Neural cell (in vitro differentiated cells): ENCODE measurements around the gene BMPR1A. TPM values are rescaled to one million over a fixed set of nuclear protein-coding genes. Genes with fewer than 3 reads are reported as not detected.

Experiments used
- H2AFZ ChIP-seq: fragments of 200-600, 300-800 bp; sonication (generic), shearing (Covaris generic); 2 replicates; pipeline ENCODE4 v1.6.0; 2014; ENCODE audit warnings: low read depth, mild to moderate bottlenecking, antibody characterized with exemption, low read length, moderate library complexity
- H3F3A ChIP-seq: fragments of 200-600 bp; shearing (Covaris generic); 2 replicates; pipeline ENCODE4 v1.6.1; 2016; ENCODE audit warnings: mild to moderate bottlenecking, moderate library complexity, mixed read lengths, antibody characterized with exemption, low read length; ENCODE audit not compliant: insufficient read depth, poor library complexity, severe bottlenecking
- H3K27ac ChIP-seq: fragments of 200-600, 300-800 bp; sonication (generic), shearing (Covaris generic); 2 replicates; pipeline ENCODE4 v1.5.1; 2014; ENCODE audit warnings: mild to moderate bottlenecking, low read length, moderate library complexity
- H3K27me3 ChIP-seq: fragments of 300-800, 200-600 bp; sonication (generic), shearing (Covaris generic); 2 replicates; pipeline ENCODE4 v1.6.0; 2014; ENCODE audit warnings: mild to moderate bottlenecking, low read depth, low read length, moderate library complexity; ENCODE audit not compliant: insufficient read depth
- H3K36me3 ChIP-seq: fragments of 300-800, 200-600 bp; sonication (generic), shearing (Covaris generic); 2 replicates; pipeline ENCODE4 v1.5.1; 2014; ENCODE audit warnings: mild to moderate bottlenecking, antibody characterized with exemption, low read length, moderate library complexity; ENCODE audit not compliant: insufficient read depth
- H3K4me2 ChIP-seq: fragments of 300-800, 200-600 bp; sonication (generic), shearing (Covaris generic); 2 replicates; pipeline ENCODE4 v1.6.0; 2014; ENCODE audit warnings: mild to moderate bottlenecking, low read length
- H3K4me3 ChIP-seq: fragments of 300-800, 200-600 bp; sonication (generic), shearing (Covaris generic); 2 replicates; pipeline ENCODE4 v1.5.1; 2014; ENCODE audit warnings: mild to moderate bottlenecking, low read length, moderate library complexity
- H3K79me2 ChIP-seq: fragments of 200-600 bp; shearing (Covaris generic); replicated peaks from 2 replicates; pipeline ENCODE4 v1.6.0; 2014; ENCODE audit warnings: mild to moderate bottlenecking, low read length, moderate library complexity; ENCODE audit not compliant: insufficient read depth
- H3K9ac ChIP-seq: fragments of 300-800, 200-600 bp; sonication (generic), shearing (Covaris generic); 2 replicates; pipeline ENCODE4 v1.6.1; 2016; ENCODE audit warnings: mild to moderate bottlenecking, low read length, mixed read lengths
- H3K9me2 ChIP-seq: fragments of 200-600 bp; shearing (Covaris generic); 2 replicates; pipeline ENCODE4 v1.6.1; 2016; ENCODE audit warnings: mild to moderate bottlenecking, low read length, mixed read lengths; ENCODE audit not compliant: insufficient read depth
- H3K9me3 ChIP-seq: fragments of 200-600, 300-800 bp; sonication (generic), shearing (Covaris generic); 2 replicates; pipeline ENCODE4 v1.6.1; 2016; ENCODE audit warnings: mild to moderate bottlenecking, mixed run types, low read length, moderate library complexity, mixed read lengths
- H4K20me1 ChIP-seq: fragments of 200-600 bp; shearing (Covaris generic); 2 replicates; pipeline ENCODE4 v1.6.1; 2016; ENCODE audit warnings: mild to moderate bottlenecking, mixed run types; ENCODE audit not compliant: insufficient read depth
- CTCF ChIP-seq: fragments of 450-650 bp; IDR thresholded peaks from 2 replicates; pipeline ENCODE4 v1.5.1; 2014; ENCODE audit warnings: antibody characterized with exemption, mild to moderate bottlenecking, moderate library complexity; ENCODE audit not compliant: poor library complexity, severe bottlenecking
- EP300 ChIP-seq: fragments of 450-650 bp; conservative IDR thresholded peaks from 2 replicates; pipeline ENCODE4 v1.6.1; 2014; ENCODE audit warnings: antibody characterized with exemption, mild to moderate bottlenecking, moderate library complexity; ENCODE audit not compliant: poor library complexity, severe bottlenecking
- EZH2 ChIP-seq: fragments of 200-600, 300-800 bp; shearing (Covaris generic), sonication (generic); IDR thresholded peaks from 2 replicates; pipeline ENCODE4 v1.6.1; 2014; ENCODE audit warnings: antibody characterized with exemption, low read length, borderline replicate concordance, mild to moderate bottlenecking; ENCODE audit not compliant: insufficient read depth, poor library complexity, severe bottlenecking
- MXI1 ChIP-seq: fragments of 450-650 bp; conservative IDR thresholded peaks from 2 replicates; pipeline ENCODE4 v1.6.1; 2014; ENCODE audit warnings: antibody characterized with exemption, mild to moderate bottlenecking; ENCODE audit not compliant: poor library complexity, severe bottlenecking
- POLR2AphosphoS5 ChIP-seq: IDR thresholded peaks from 2 replicates; pipeline ENCODE4 v1.6.1; 2012
- RAD21 ChIP-seq: fragments of 450-650 bp; conservative IDR thresholded peaks from 2 replicates; pipeline ENCODE4 v1.6.1; 2014; ENCODE audit warnings: antibody characterized with exemption, mild to moderate bottlenecking, moderate library complexity
- REST ChIP-seq: IDR thresholded peaks from 2 replicates; pipeline ENCODE4 v1.6.1; 2012; ENCODE audit warnings: borderline replicate concordance
- SMC3 ChIP-seq: fragments of 450-650 bp; conservative IDR thresholded peaks from 2 replicates; pipeline ENCODE4 v1.6.1; 2014; ENCODE audit warnings: antibody characterized with exemption, mild to moderate bottlenecking, moderate library complexity; ENCODE audit not compliant: poor library complexity
- TAF1 ChIP-seq: IDR thresholded peaks from 2 replicates; pipeline ENCODE4 v1.6.1; 2012; ENCODE audit warnings: low read depth
- polyA plus RNA-seq: library from polyadenylated mRNA; depleted of rRNA; stranded (reverse); fragments of >200 nt; gene quantifications from 2 replicates; pipeline ENCODE4 v1.2.3, GENCODE V29; 2014

Gene BMPR1A
- polyA plus RNA-seq, 1 donor from 2014 or later: 29.9 TPM

- H3K79me2 ChIP-seq: peaks cover 70% of the 10 kb centered on the region
- H3K4me2 ChIP-seq: no peak overlapping the region
- H3F3A ChIP-seq: no peaks in the 10 kb centered on the region
- H4K20me1 ChIP-seq: no peaks in the 10 kb centered on the region
- H3K9ac ChIP-seq: no peak overlapping the region
- H2AFZ ChIP-seq: no peak overlapping the region
- no peak for TF ChIP-seq MXI1
- no peak for TF ChIP-seq CTCF
- no peak for TF ChIP-seq REST
- TF ChIP-seq RAD21: no peak
- no peak for TF ChIP-seq EZH2
- no peak for TF ChIP-seq TAF1
- no peak for TF ChIP-seq SMC3
- TF ChIP-seq POLR2AphosphoS5: no peak
- no peak for TF ChIP-seq EP300
- H3K9me3 ChIP-seq: no peaks in the 10 kb centered on the region
- no peaks in the 10 kb centered on the region for H3K9me2 ChIP-seq
- no peak overlapping the region for H3K4me3 ChIP-seq
- H3K27ac ChIP-seq: no peak overlapping the region
- no peaks in the 10 kb centered on the region for H3K36me3 ChIP-seq
- H3K27me3 ChIP-seq: no peaks in the 10 kb centered on the region
These were observed 58.7 kb downstream of the BMPR1A start for GRCh38 chr10:86815035-86815617.

- Histone ChIP-seq H3K9me3 (no peaks in the 10 kb centered on the region), H3K9ac (no peak overlapping the region), H3F3A (no peaks in the 10 kb centered on the region), H3K27ac (no peak overlapping the region), H3K9me2 (no peaks in the 10 kb centered on the region), H3K4me2 (no peak overlapping the region), H3K79me2 (peaks cover 66% of the 10 kb centered on the region), H4K20me1 (no peaks in the 10 kb centered on the region), H3K4me3 (no peak overlapping the region), H2AFZ (no peak overlapping the region), H3K27me3 (no peaks in the 10 kb centered on the region), H3K36me3 (no peaks in the 10 kb centered on the region)
- TF ChIP-seq CTCF: no peak
- TF ChIP-seq EZH2: no peak
- no peak for TF ChIP-seq TAF1
- no peak for TF ChIP-seq POLR2AphosphoS5
These were observed 59.2 kb downstream of the BMPR1A start for GRCh38 chr10:86815640-86816039.
